ENCODE results near the gene LAMTOR1.

GRCh38 chr11:72078477-72078876 lies 24.6 kb downstream of the LAMTOR1 start:
- TF ChIP-seq GATA2 (IDR thresholded peaks at IDR 0.05; ENCODE audit: low read depth, low read length) (no peak), GATA3 (IDR thresholded peaks at IDR 0.05; ENCODE audit: low read depth, low read length) (no peak)

Data from SH-SY5Y (cell line).